Activated T-cell treated with anti-CD3 and anti-CD28 coated beads, Interleukin-2, amount 50 U/mL, for 1 hour (primary cell): ENCODE results near the gene WFDC10A.
"Not testable (repeated sequence)": the region's sequence is repeated elsewhere in the genome, so short reads cannot be mapped to it uniquely, and the experiment has no call there.

ENCODE experiments used
- DNase-seq: peaks from one replicate; pipeline ENCODE4 v3.0.0-alpha.2; 2020

WFDC10A gene

DNA sequence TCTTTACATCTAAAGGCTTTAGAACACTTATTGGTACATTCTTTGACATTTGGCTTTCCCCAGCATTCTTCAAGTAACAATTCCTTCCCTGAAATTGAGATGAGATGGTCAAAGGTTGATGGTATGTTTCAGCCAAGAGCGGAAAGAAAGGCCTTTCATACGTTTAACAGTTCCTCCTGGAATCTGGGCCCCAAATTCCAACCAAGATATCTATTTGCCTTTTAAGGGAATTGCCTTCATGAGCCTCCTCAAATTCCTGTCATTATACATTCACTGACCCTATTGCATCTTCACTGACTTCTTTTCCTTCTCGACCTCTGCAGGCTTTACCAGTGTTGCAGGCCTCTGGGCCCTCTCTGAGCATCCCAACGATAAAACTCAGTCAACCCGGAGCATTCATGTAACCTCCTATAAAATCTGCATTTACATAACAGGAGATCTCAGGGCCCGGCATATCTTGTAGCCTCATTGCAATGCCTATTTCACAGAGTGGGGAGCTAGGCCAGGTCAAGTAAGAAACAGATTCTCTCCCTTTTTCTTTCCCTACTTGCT, 19.8 kb downstream of the WFDC10A start:
- no peak for DNase-seq

DNA sequence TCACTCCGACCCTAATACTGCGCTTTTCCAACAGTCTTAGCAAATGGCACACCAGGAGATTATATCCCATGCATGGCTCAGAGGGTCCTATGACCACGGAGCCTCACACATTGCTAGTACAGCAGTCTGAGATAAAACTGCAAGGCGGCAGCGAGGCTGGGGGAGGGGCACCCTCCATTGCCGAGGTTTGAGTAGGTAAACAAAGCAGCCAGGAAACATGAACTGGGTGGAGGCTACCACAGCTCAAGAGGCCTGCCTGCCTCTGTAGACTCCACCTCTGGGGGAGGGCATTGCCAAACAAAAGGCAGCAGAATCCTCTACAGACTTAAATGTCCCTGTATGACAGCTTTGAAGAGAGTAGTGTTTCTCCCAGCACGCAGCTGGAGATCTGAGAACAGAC, 22.2 kb downstream of the WFDC10A start:
- not testable (repeated sequence) for DNase-seq

DNA sequence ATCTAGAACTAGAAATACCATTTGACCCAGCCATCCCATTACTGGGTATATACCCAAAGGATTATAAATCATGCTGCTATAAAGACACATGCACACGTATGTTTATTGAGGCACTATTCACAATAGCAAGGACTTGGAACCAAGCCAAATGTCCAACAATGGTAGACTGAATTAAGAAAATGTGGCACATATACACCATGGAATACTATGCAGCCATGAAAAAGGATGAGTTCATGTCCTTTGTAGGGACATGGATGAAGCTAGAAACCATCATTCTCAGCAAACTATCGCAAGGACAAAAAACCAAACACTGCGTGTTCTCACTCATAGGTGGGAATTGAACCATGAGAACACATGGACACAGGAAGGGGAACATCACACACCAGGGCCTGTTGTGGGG, 27.5 kb downstream of the WFDC10A start:
- DNase-seq = not testable (repeated sequence)

DNA sequence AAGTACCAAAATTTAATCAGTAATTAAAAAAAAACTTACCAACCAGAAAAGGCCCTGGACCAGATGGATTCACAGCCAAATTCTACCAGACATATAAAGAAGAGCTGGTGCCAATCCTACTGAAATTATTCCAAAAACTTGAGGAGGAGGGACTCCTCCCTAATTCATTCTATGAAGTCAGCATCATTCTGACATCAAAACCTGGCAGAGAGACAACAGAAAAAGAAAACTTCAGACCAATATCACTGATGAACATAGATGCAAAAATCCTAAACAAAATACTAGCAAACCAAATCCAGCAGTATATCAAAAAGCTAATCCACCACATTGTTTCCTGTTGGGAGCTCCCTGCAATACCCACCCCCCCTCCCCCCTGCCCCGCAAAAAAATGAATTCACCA, 40.6 kb downstream of the WFDC10A start, which contains the start of gene WFDC11:
WFDC11 (minus strand) TSS at position 101 of the 400 bp plus-strand sequence. CDS start 19,639 bp downstream, outside the sequence.
- DNase-seq = no peak

DNA sequence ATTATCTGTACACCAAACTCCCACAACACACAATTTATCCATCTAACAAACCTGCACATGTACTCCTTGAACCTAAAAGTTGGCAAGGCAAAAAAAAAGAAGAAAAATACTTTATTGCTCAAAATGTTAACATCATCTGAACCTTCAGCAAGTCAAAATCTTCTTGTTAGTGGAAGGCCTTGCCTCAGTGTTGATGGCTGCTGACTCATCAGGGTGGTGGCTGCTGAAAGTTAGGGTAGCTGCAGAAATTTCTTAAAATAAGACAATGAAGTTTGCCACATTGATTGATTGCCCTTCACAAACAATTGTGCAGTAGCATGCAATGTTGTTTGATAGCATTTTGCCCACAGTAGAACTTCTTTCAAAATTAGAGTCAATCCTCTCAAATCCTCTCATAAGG, 43.2 kb downstream of the WFDC10A start:
- no peak for DNase-seq

DNA sequence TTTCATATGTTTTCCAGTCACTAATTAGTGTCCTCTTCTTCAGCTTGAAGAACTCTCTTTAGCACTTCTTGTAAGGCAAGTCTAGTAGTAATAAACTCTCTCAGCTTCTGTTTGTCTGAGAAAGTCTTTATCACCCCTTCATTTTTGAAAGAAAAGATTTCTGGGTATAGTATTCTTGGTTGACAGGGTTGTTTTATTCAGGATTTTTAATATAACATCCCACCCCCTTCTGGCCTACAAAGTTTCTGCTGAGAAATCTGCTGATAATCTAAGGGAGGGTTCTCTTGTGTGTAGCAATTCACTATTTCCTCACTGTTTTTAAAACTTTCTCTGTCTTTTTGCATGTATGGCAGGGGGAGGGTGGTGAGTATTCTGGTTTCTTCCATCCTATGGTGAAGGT, 50.1 kb downstream of the WFDC10A start:
- DNase-seq = no peak
